Keratinocyte (primary cell): Measurements from ENCODE around the gene CFL1.

ENCODE experiments used
- EZH2 ChIP-seq: IDR thresholded peaks from one replicate; pipeline ENCODE4 v1.6.1; 2012; ENCODE audit warnings: inconsistent platforms, mild to moderate bottlenecking, low read length, moderate library complexity
- TF ChIP-seq, protein P1 (sequence below), 3 experiments: IDR thresholded peaks in 1 of 3; conservative IDR thresholded peaks in 1 of 3; optimal IDR thresholded peaks in 1 of 3; 2 replicates in 2 of 3; 3 replicates in 1 of 3; pipeline versions ENCODE3 to v1.5.1; 2011; ENCODE audit warnings: low read length in 3 of 3, mild to moderate bottlenecking in 3 of 3, moderate library complexity in 2 of 3, control low read depth in 1 of 3, inconsistent platforms in 1 of 3; ENCODE audit not compliant: insufficient read depth in 2 of 3; ENCODE audit errors: extremely low read depth in 1 of 3

DNA sequence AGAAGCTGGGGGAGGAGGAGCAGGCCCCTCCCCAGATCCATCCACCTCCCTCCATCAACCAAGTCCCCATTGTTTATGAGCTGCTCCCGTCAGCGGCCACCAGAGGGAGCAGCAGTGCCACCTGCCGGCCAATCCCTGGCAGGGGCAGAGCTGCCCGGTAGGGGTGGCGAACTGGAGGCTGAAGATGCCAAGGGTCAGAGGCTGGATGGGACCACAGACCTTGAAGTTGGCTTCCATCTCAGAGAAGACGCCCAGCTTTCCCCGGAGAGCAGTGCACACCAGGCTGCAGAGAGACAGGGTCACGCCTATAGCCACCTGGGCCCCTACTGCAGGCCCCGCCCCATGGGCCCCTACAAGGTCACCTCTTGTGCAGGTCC, 26.7 kb upstream of the CFL1 start:
- TF ChIP-seq, protein P1, sequence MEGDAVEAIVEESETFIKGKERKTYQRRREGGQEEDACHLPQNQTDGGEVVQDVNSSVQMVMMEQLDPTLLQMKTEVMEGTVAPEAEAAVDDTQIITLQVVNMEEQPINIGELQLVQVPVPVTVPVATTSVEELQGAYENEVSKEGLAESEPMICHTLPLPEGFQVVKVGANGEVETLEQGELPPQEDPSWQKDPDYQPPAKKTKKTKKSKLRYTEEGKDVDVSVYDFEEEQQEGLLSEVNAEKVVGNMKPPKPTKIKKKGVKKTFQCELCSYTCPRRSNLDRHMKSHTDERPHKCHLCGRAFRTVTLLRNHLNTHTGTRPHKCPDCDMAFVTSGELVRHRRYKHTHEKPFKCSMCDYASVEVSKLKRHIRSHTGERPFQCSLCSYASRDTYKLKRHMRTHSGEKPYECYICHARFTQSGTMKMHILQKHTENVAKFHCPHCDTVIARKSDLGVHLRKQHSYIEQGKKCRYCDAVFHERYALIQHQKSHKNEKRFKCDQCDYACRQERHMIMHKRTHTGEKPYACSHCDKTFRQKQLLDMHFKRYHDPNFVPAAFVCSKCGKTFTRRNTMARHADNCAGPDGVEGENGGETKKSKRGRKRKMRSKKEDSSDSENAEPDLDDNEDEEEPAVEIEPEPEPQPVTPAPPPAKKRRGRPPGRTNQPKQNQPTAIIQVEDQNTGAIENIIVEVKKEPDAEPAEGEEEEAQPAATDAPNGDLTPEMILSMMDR (optimal IDR thresholded peaks at IDR 0.05 in 1 of 3, IDR thresholded peaks at IDR 0.05 in 1 of 3, conservative IDR thresholded peaks at IDR 0.05 in 1 of 3; ENCODE audit: extremely low read depth in 1 of 3, insufficient read depth in 2 of 3, low read length in 3 of 3), result peak; percentile 99 to 100 (median 99)
- no peak for TF ChIP-seq EZH2
